Nephron progenitor cell (in vitro differentiated cells): ENCODE data around the gene POLN.

Experiments used
- DNase-seq: peaks from one replicate; pipeline ENCODE4 v3.0.0; 2021
- H3K27ac Mint-ChIP-seq: 2 replicates; pipeline ENCODE4 v1.8.0; 2021; ENCODE audit warnings: mild to moderate bottlenecking, moderate library complexity, mixed read lengths
- H3K27me3 Mint-ChIP-seq: 2 replicates; pipeline ENCODE4 v1.8.0; 2021; ENCODE audit warnings: mild to moderate bottlenecking, low read depth, mixed read lengths; ENCODE audit not compliant: poor library complexity
- H3K36me3 Mint-ChIP-seq: 2 replicates; pipeline ENCODE4 v1.8.0; 2021; ENCODE audit warnings: low read depth, mixed read lengths
- H3K4me1 Mint-ChIP-seq: 2 replicates; pipeline ENCODE4 v1.8.0; 2021; ENCODE audit warnings: mixed read lengths
- H3K4me3 Mint-ChIP-seq: 2 replicates; pipeline ENCODE4 v1.8.0; 2021; ENCODE audit warnings: mild to moderate bottlenecking, moderate library complexity, mixed read lengths
- H3K9me3 Mint-ChIP-seq: 2 replicates; pipeline ENCODE4 v1.8.0; 2021; ENCODE audit warnings: mild to moderate bottlenecking, moderate library complexity, mixed read lengths
- TF ChIP-seq, protein P1 (sequence below): fragments of 200-600 bp; sonication (generic); IDR thresholded peaks from 2 replicates; pipeline ENCODE4 v1.5.0; 2021; ENCODE audit warnings: antibody characterized with exemption

Gene POLN

DNA sequence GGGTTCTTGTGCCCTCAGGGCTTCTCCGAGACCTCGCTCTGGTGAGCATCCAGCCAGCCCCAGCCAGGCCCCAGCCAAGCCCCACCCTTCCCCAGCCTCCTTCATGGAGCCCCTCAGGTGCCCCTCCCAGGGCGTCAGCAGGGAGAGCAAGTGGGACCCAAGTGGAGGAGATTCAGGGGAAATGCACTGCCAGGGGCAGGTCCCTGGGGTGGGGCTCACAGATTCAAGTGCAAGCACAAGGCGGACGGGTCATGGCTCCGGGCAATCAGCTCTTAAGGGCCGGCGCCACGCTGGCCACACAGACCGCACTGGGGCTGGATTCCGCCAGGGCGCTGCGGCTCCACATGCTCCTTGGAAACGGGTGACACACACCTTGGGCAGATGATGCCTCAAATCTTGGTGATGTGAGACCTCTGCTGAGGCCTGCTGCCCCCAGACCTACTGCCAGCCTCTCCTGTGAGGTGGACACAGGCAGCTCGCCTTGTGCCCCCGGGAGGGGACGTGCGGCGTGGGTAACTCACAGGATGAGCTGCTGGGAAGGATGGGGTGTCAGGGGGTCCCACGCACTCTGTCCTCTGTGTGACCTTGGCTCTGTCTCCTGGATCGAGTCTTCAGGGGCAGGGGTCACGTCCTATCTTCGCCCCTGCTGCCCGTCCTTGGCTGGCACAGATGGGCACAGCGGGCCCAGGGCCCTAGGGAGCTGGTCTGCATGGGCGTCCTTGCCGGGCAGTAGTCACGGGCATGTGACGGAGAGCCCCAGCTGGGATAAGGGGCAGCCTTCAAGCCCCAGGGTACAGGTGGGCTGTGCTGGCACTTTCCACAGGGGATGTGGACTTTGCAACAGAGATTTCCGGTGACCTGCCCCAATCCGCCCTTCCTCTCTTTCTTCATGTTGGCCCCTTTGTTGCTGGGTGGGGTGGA lies 165.7 kb downstream of the POLN start:
- Mint-ChIP-seq H3K27ac (peak overlapping the region; percentile 68), H3K27me3 (no peaks in the 10 kb centered on the region), H3K36me3 (no peaks in the 10 kb centered on the region), H3K9me3 (no peaks in the 10 kb centered on the region), H3K4me3 (no peak overlapping the region), H3K4me1 (peaks cover 17% of the 10 kb centered on the region)
- TF ChIP-seq, protein P1, sequence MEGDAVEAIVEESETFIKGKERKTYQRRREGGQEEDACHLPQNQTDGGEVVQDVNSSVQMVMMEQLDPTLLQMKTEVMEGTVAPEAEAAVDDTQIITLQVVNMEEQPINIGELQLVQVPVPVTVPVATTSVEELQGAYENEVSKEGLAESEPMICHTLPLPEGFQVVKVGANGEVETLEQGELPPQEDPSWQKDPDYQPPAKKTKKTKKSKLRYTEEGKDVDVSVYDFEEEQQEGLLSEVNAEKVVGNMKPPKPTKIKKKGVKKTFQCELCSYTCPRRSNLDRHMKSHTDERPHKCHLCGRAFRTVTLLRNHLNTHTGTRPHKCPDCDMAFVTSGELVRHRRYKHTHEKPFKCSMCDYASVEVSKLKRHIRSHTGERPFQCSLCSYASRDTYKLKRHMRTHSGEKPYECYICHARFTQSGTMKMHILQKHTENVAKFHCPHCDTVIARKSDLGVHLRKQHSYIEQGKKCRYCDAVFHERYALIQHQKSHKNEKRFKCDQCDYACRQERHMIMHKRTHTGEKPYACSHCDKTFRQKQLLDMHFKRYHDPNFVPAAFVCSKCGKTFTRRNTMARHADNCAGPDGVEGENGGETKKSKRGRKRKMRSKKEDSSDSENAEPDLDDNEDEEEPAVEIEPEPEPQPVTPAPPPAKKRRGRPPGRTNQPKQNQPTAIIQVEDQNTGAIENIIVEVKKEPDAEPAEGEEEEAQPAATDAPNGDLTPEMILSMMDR, result no peak
- no peak for DNase-seq

DNA sequence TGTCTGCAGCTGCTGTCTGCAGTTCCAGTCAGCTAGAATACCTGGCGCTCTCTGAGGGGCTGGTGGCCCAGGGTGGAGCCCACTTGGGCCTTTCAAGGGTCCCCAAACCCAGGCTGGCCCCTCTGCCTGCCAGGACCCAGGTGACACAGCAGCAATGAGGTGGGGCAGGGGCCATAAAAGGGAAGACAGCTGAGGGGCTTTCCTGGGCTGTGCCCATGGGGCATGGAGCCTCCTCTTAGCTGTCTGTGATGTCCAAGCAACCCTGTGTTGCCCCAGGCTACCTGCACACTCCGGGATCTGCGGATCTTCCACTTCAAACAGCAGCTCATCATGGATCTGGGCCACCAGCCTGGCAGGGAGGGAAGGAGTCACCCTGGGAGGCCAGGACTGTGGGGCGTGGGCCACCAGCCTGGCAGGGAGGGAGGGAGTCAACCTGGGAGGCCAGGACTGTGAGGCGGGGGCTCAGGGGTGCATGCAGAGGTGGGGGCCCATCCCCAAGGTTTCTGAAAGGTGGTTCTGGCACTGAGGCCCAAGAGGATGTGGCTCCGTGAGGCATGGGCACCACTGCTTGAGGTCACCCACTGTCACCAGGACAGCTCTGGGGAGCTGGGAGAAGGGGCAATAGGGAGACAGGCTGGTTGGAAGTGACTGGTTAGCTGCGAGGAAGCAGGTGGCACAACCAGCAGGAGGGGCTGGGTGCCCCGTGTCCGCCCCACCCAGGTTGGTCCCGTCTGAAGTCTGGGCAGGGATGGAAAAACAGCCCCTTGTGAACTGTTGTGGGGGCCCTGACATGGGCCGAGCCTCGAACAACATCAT lies 166.5 kb downstream of the POLN start:
- Mint-ChIP-seq H3K4me1 (peaks cover 20% of the 10 kb centered on the region), H3K4me3 (no peak overlapping the region), H3K27me3 (no peaks in the 10 kb centered on the region), H3K36me3 (no peaks in the 10 kb centered on the region), H3K9me3 (no peaks in the 10 kb centered on the region), H3K27ac (no peak overlapping the region)
- no peak for DNase-seq
- TF ChIP-seq, protein P1, result no peak

DNA sequence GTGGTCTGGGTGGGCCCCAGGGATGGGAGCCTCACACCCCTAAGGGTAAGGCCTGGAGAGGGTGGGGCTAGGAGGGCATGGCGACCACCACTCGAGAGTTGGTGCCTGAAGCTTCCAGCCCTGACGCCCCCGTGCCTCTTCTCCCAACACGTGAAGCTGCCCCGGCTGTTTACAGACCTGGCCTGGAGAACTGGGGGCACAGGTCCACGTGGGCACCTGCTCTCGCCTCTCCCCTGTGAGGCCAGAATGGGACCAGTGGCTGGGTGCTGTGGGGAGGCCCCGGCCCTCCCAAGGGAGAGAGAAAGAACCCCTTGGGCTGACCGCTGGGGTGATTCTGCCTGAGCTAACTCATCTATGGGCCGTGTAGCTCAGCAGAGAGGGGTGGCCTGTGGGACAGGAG lies 167.3 kb downstream of the POLN start:
- TF ChIP-seq, protein P1, result no peak
- peaks cover 20% of the 10 kb centered on the region for H3K4me1 Mint-ChIP-seq
- no peaks in the 10 kb centered on the region for H3K9me3 Mint-ChIP-seq
- H3K4me3 Mint-ChIP-seq, result no peak overlapping the region
- no peak for DNase-seq
- no peaks in the 10 kb centered on the region for H3K36me3 Mint-ChIP-seq
- H3K27ac Mint-ChIP-seq, result no peak overlapping the region
- H3K27me3 Mint-ChIP-seq, result no peaks in the 10 kb centered on the region

DNA sequence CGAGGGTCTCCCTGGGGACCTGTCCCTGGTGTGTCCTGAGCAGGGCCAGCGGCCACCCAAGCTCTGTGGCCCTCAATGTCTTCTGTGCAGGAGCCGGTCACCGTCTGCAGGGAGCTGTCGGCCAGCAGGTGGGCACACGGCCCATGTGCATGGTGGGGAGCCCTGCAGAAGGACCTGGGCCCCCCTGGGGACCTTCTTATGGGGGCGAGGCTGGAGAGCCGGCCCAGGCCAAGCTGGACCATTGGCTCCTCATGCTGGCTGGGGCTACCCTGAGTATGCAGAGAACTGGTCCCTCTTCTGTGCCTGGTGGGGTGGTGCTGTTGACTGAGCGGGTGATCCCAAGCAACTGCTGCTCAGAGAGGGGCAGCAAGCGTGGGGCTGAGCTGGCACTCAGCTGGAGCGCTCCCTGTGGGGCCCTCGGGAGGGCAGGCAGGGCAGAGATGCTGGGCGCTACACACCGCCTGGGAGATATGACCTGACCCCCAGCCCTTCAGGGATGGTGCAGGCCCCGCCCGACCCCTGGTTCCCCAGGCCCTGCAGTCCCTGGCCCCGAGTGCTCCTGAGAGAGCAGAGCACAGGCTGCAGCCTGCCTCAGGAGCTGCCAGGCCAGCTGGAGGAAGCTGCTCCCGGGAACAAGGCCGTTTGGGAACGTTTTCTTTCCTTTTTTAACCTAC lies 168.0 kb downstream of the POLN start:
- no peaks in the 10 kb centered on the region for H3K27me3 Mint-ChIP-seq
- H3K4me3 Mint-ChIP-seq, result no peak overlapping the region
- TF ChIP-seq, protein P1, result no peak
- peaks cover 20% of the 10 kb centered on the region for H3K4me1 Mint-ChIP-seq
- no peaks in the 10 kb centered on the region for H3K9me3 Mint-ChIP-seq
- DNase-seq, result no peak
- no peaks in the 10 kb centered on the region for H3K36me3 Mint-ChIP-seq
- H3K27ac Mint-ChIP-seq, result no peak overlapping the region

DNA sequence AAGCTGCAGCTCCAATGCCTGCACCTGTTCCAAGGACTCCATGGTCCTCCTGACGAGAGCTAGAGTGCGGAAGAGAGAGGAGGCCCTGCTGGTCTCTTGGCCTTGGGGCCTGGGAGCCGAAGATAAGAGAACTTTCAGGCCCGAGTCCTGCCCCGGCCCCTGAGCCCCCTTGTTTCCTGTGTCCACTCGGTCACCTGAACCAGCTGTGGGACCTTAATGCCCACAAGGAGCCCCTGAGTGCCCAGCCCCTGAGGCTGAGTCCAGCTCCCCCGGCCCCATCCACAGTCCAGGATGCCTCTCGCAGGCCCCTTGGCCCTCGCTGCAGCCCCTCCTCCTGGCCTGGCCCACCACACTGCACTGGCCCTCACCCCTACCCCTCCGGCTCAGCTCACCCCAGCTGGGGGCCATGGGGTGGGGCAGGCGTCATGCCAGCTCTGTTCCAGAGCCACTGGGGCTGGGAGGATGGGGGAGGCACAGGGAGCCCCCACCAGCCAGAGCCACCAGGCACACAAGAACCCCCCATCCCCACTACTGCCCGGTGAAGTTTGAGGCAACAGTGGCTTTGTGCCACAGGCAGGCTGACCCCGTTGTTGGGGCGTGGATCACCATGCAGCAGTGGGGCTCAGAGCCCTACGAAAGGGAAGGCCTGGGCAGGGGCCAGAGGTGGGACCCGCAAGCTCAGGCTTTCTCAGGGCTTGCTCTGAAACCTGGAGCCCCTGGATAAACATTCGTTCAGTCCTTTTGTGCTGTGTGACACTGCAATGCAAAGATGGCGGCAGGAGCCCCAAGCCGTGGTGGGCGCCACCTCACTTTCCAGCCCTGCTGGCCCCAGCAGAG lies 168.7 kb downstream of the POLN start:
- DNase-seq, result no peak
- H3K27ac Mint-ChIP-seq, result no peak overlapping the region
- H3K4me3 Mint-ChIP-seq, result no peak overlapping the region
- TF ChIP-seq, protein P1, result no peak
- no peaks in the 10 kb centered on the region for H3K36me3 Mint-ChIP-seq
- no peaks in the 10 kb centered on the region for H3K27me3 Mint-ChIP-seq
- H3K9me3 Mint-ChIP-seq, result no peaks in the 10 kb centered on the region
- peaks cover 18% of the 10 kb centered on the region for H3K4me1 Mint-ChIP-seq
